Right ventricle myocardium superior (tissue), 1 donor: ENCODE measurements around the gene GAB1. TPM values are rescaled to one million over a fixed set of nuclear protein-coding genes. Genes with fewer than 3 reads are reported as not detected.

Experiments used
- ATAC-seq: fragments of 200-7000 bp; cut with Tn5 transposase; one replicate; pipeline ENCODE4 v1.9.1; 2020; ENCODE audit warnings: mild to moderate bottlenecking; ENCODE audit not compliant: poor library complexity
- DNase-seq: peaks from one replicate; pipeline ENCODE4 v3.0.0-alpha.2; 2020
- intact Hi-C: fragments of 100-400 bp; cut with DNase I; formaldehyde crosslinking; loops from one replicate; pipeline ENCODE4 v1.11.2; 2022
- total RNA-seq: library from RNA; stranded (reverse); fragmentation: NEBNext Ultra II Directional; extraction: Animal tissue kit (Norgen Biotek cat#: 25700); gene quantifications from one replicate; pipeline ENCODE4 v1.2.1, GENCODE V29; 2021
- donor health status: DM: no; HTN: yes; CAD: no; lungs with severe emphysema.

GAB1 gene
- total RNA-seq, 1 donor from 2014 or later: 72.5 TPM

GRCh38 chr4:143437476-143437875 lies 100.8 kb downstream of the GAB1 start:
- ATAC-seq: no peak
- no peak for DNase-seq
- intact Hi-C loops: no loop called here

- DNase-seq (no peak), ATAC-seq (peak; percentile 7)
- intact Hi-C loops: no loop called here
Measured at GRCh38 chr4:143437937-143438336, 101.3 kb downstream of the GAB1 start.

- ATAC-seq (no peak), DNase-seq (no peak)
- intact Hi-C loops: no loop called here
Measured at GRCh38 chr4:143438710-143439109, 102.0 kb downstream of the GAB1 start.

GRCh38 chr4:143441109-143441508 lies 104.4 kb downstream of the GAB1 start:
- no peak for ATAC-seq
- DNase-seq: no peak
- intact Hi-C loops: no loop called here

GRCh38 chr4:143441678-143442077 lies 105.0 kb downstream of the GAB1 start:
- intact Hi-C loops: no loop called here
- DNase-seq: no peak
- no peak for ATAC-seq

GRCh38 chr4:143443728-143444127 lies 107.1 kb downstream of the GAB1 start:
- no peak for DNase-seq
- intact Hi-C loops: no loop called here
- ATAC-seq: peak; percentile 12

GRCh38 chr4:143451186-143451585 lies 114.5 kb downstream of the GAB1 start:
- ATAC-seq (no peak), DNase-seq (no peak)
- intact Hi-C loops: loop anchor here (10.0 kb wide), 1 partner anchor 116 kb away; the partner anchor contains the start of gene GAB1

- intact Hi-C loops: loop anchor here (10.0 kb wide), 1 partner anchor 120 kb away; the partner anchor contains the start of gene GAB1
- DNase-seq (no peak), ATAC-seq (peak; percentile 21)
Measured at GRCh38 chr4:143455211-143455610, 118.5 kb downstream of the GAB1 start.

- no peak for ATAC-seq
- intact Hi-C loops: loop anchor here (10.0 kb wide), 1 partner anchor 124 kb away; the partner anchor contains the start of gene GAB1
- DNase-seq: no peak
Measured at GRCh38 chr4:143458966-143459365, 122.3 kb downstream of the GAB1 start.

- DNase-seq (no peak), ATAC-seq (no peak)
- intact Hi-C loops: no loop called here
Measured at GRCh38 chr4:143473334-143474126, 136.9 kb downstream of the GAB1 start.

- peak; percentile 14 for ATAC-seq
Measured at GRCh38 chr4:143477487-143477886, 140.8 kb downstream of the GAB1 start.

GRCh38 chr4:143481361-143481760 lies 144.7 kb downstream of the GAB1 start:
- DNase-seq (no peak), ATAC-seq (no peak)
- intact Hi-C loops: loop anchor here (5.0 kb wide), 1 partner anchor 279 kb away; no protein-coding TSS in a partner anchor

More at GRCh38 chr4:143477487-143477886, 140.8 kb downstream of the GAB1 start:
- no peak for DNase-seq
- intact Hi-C loops: no loop called here

GRCh38 chr4:143482840-143483239 lies 146.2 kb downstream of the GAB1 start:
- ATAC-seq (peak; percentile 69), DNase-seq (no peak)

GRCh38 chr4:143486314-143486713 lies 149.6 kb downstream of the GAB1 start:
- intact Hi-C loops: no loop called here
- DNase-seq (no peak), ATAC-seq (no peak)

More at GRCh38 chr4:143482840-143483239, 146.2 kb downstream of the GAB1 start:
- intact Hi-C loops: loop anchor here (5.0 kb wide), 1 partner anchor 281 kb away; no protein-coding TSS in a partner anchor

- intact Hi-C loops: no loop called here
- DNase-seq: no peak
- ATAC-seq: no peak
Measured at GRCh38 chr4:143488687-143489086, 152.0 kb downstream of the GAB1 start.

GRCh38 chr4:143489106-143489505 lies 152.4 kb downstream of the GAB1 start:
- DNase-seq: no peak
- ATAC-seq: no peak
- intact Hi-C loops: no loop called here

GRCh38 chr4:143498021-143498420 lies 161.3 kb downstream of the GAB1 start:
- no peak for ATAC-seq
- DNase-seq: no peak
- intact Hi-C loops: no loop called here

- DNase-seq: no peak
- intact Hi-C loops: no loop called here
- ATAC-seq: no peak
Measured at GRCh38 chr4:143502231-143502630, 165.6 kb downstream of the GAB1 start.

- ATAC-seq (no peak), DNase-seq (no peak)
- intact Hi-C loops: no loop called here
Measured at GRCh38 chr4:143506031-143506430, 169.4 kb downstream of the GAB1 start.

GRCh38 chr4:143511906-143512305 lies 175.2 kb downstream of the GAB1 start:
- ATAC-seq (no peak), DNase-seq (no peak)
- intact Hi-C loops: no loop called here
